Lower leg skin (tissue), 3 donors: ENCODE measurements around the gene RBMS2.

Source experiments
- CTCF ChIP-seq, 3 donors: fragments of 450-650 bp; IDR thresholded peaks; one replicate each; pipeline ENCODE4 v1.5.1; 2016; ENCODE audit warnings: antibody characterized with exemption in 3 of 3, mild to moderate bottlenecking in 3 of 3, moderate library complexity in 2 of 3
- POLR2A ChIP-seq, 2 donors: fragments of 450-650 bp; IDR thresholded peaks; one replicate each; pipeline ENCODE4 v1.6.1; 2016 to 2017; ENCODE audit warnings: antibody characterized with exemption in 2 of 2, mild to moderate bottlenecking in 1 of 2, moderate library complexity in 1 of 2

GRCh38 chr12:56633468-56634241, 112.0 kb downstream of the RBMS2 start:
- no peak for TF ChIP-seq CTCF (IDR thresholded peaks at IDR 0.05)
- no peak for TF ChIP-seq POLR2A (IDR thresholded peaks at IDR 0.05)
